Peyer's patch (tissue), 4 donors: ENCODE measurements around the gene CDKN3. TPM values are rescaled to one million over a fixed set of nuclear protein-coding genes. Genes with fewer than 3 reads are reported as not detected.
"Not testable (repeated sequence)": the region's sequence is repeated elsewhere in the genome, so short reads cannot be mapped to it uniquely, and the experiment has no call there.

Source experiments
- DNase-seq, 3 donors: peaks; one replicate each; pipeline ENCODE4 v3.0.0-alpha.2; 2017 to 2019
- H3K27ac ChIP-seq, 4 donors: fragments of 200-600 bp; sonication (generic); one replicate each; pipeline ENCODE4 v1.5.1; 2016 to 2019
- H3K27me3 ChIP-seq, 2 donors: fragments of 200-600 bp; sonication (generic); one replicate each; pipeline ENCODE4 v1.5.1; 2019
- H3K36me3 ChIP-seq, 3 donors: fragments of 200-600 bp; sonication (generic); one replicate each; pipeline ENCODE4 v1.5.1; 2016 to 2019
- H3K4me1 ChIP-seq, 4 donors: fragments of 200-600 bp; sonication (generic); one replicate each; pipeline ENCODE4 v1.5.1; 2016 to 2019
- H3K4me3 ChIP-seq, 4 donors: fragments of 200-600 bp; sonication (generic); 1 replicate in 3 of 4; 2 replicates in 1 of 4; pipeline ENCODE4 v1.5.1; 2016 to 2019; ENCODE audit warnings: mild to moderate bottlenecking in 1 of 4
- H3K9me3 ChIP-seq, 4 donors: fragments of 200-600 bp; sonication (generic); one replicate each; pipeline ENCODE4 v1.5.1; 2016 to 2019; ENCODE audit warnings: mild to moderate bottlenecking in 1 of 4
- CTCF ChIP-seq, 6 experiments: fragments of 450-650 bp in 4 of 6; fragments of 200-600 bp in 2 of 6; sonication (generic) in 1 of 6; IDR thresholded peaks; one replicate each; pipeline ENCODE4 v1.5.1; 2017 to 2019; ENCODE audit warnings: antibody characterized with exemption in 6 of 6, mild to moderate bottlenecking in 3 of 6, moderate library complexity in 1 of 6
- POLR2A ChIP-seq, 2 donors: fragments of 450-650 bp; IDR thresholded peaks; one replicate each; pipeline ENCODE4 v1.5.1; 2017; ENCODE audit warnings: antibody characterized with exemption in 2 of 2, mild to moderate bottlenecking in 2 of 2, moderate library complexity in 2 of 2
- total RNA-seq, 4 donors: library from RNA; depleted of rRNA; stranded (reverse); fragments of >200 nt; gene quantifications; one replicate each; pipeline ENCODE4 v1.1.0, GENCODE V29; 2016

CDKN3 gene
- total RNA-seq, 4 donors from 2014 or later: 1.6 to 7.4 (median 4.3) TPM

- TF ChIP-seq CTCF (IDR thresholded peaks at IDR 0.05) (no peak), POLR2A (IDR thresholded peaks at IDR 0.05) (no peak)
- H3K27me3 ChIP-seq: no peaks in the 10 kb centered on the region
- no peak for DNase-seq
- H3K27ac ChIP-seq: no peak overlapping the region
- no peaks in the 10 kb centered on the region for H3K9me3 ChIP-seq
- no peak overlapping the region for H3K4me3 ChIP-seq
- H3K36me3 ChIP-seq: peaks cover 0 to 6% (median 0%) of the 10 kb centered on the region in 3 donors
- H3K4me1 ChIP-seq: peaks cover 0 to 39% (median 4%) of the 10 kb centered on the region in 4 donors
Measured at GRCh38 chr14:54435500-54435981, 38.7 kb downstream of the CDKN3 start.

- not testable (repeated sequence) for H3K27ac ChIP-seq, H3K27me3 ChIP-seq, H3K36me3 ChIP-seq, H3K9me3 ChIP-seq, H3K4me3 ChIP-seq, DNase-seq
- H3K4me1 ChIP-seq: peaks cover 0 to 39% (median 4%) of the 10 kb centered on the region in 4 donors
Measured at GRCh38 chr14:54437954-54438353, 41.1 kb downstream of the CDKN3 start.

GRCh38 chr14:54438703-54439102, 41.9 kb downstream of the CDKN3 start:
- H3K27me3 ChIP-seq: no peaks in the 10 kb centered on the region
- no peak for DNase-seq
- H3K27ac ChIP-seq: no peak overlapping the region
- H3K4me3 ChIP-seq: no peak overlapping the region
- peaks cover 0 to 39% (median 4%) of the 10 kb centered on the region in 4 donors for H3K4me1 ChIP-seq
- no peaks in the 10 kb centered on the region for H3K9me3 ChIP-seq
- TF ChIP-seq POLR2A (IDR thresholded peaks at IDR 0.05): no peak
- TF ChIP-seq CTCF (IDR thresholded peaks at IDR 0.05): no peak
- H3K36me3 ChIP-seq: no peaks in the 10 kb centered on the region

GRCh38 chr14:54440037-54440436, 43.2 kb downstream of the CDKN3 start:
- no peaks in the 10 kb centered on the region for H3K27me3 ChIP-seq
- no peaks in the 10 kb centered on the region for H3K9me3 ChIP-seq
- H3K4me3 ChIP-seq: peak overlapping the region; percentile 57 to 90 (median 66)
- peaks cover 0 to 33% (median 4%) of the 10 kb centered on the region in 4 donors for H3K4me1 ChIP-seq
- TF ChIP-seq POLR2A (IDR thresholded peaks at IDR 0.05): no peak
- H3K36me3 ChIP-seq: no peaks in the 10 kb centered on the region
- DNase-seq: no peak
- peak overlapping the region; percentile 86 to 98 (median 92) for H3K27ac ChIP-seq

GRCh38 chr14:54440476-54440872, 43.7 kb downstream of the CDKN3 start:
- Histone ChIP-seq H3K9me3 (no peaks in the 10 kb centered on the region), H3K4me1 (peaks cover 0 to 28% (median 4%) of the 10 kb centered on the region in 4 donors), H3K36me3 (no peaks in the 10 kb centered on the region), H3K4me3 (peak overlapping the region; percentile 57 to 90 (median 66)), H3K27me3 (no peaks in the 10 kb centered on the region), H3K27ac (peak overlapping the region; percentile 86 to 98 (median 92))
- TF ChIP-seq CTCF (IDR thresholded peaks at IDR 0.05) (no peak), POLR2A (IDR thresholded peaks at IDR 0.05) (no peak)
- DNase-seq: no peak

- Histone ChIP-seq H3K36me3 (no peaks in the 10 kb centered on the region), H3K27me3 (no peaks in the 10 kb centered on the region), H3K27ac (peak within 1 kb of the TSS; percentile 86 to 98 (median 92)), H3K4me1 (peaks cover 0 to 26% (median 4%) of the 10 kb centered on the region in 4 donors), H3K9me3 (no peaks in the 10 kb centered on the region), H3K4me3 (peak within 1 kb of the TSS; percentile 57 to 90 (median 66))
- peak; percentile 90 to 98 (median 96) for TF ChIP-seq CTCF (IDR thresholded peaks at IDR 0.05)
- TF ChIP-seq POLR2A (IDR thresholded peaks at IDR 0.05): peak; percentile 23 to 43
- DNase-seq: peak; percentile 86 to 96 (median 96)
Measured at GRCh38 chr14:54440873-54441868, 44.4 kb downstream of the CDKN3 start, which contains the start of gene CNIH1. TSS of gene CNIH1 (minus strand) at chr14:54441374. CDS start at chr14:54441327, 47 bp downstream.

GRCh38 chr14:54442961-54443360, 46.2 kb downstream of the CDKN3 start:
- not testable (repeated sequence) for DNase-seq
- H3K4me1 ChIP-seq: peaks cover 0 to 25% (median 7%) of the 10 kb centered on the region in 4 donors

More at GRCh38 chr14:54442961-54443360, 46.2 kb downstream of the CDKN3 start:
- not testable (repeated sequence) for H3K27me3 ChIP-seq, H3K36me3 ChIP-seq, H3K4me3 ChIP-seq, H3K27ac ChIP-seq, H3K9me3 ChIP-seq
